Measurements from ENCODE around the gene CASK. TPM values are rescaled to one million over a fixed set of nuclear protein-coding genes. Genes with fewer than 3 reads are reported as not detected.

Gene CASK
- total RNA-seq, 2 donors from 2014 or later: 44.3 to 46.1 TPM

- no peaks in the 10 kb centered on the region for H3K9me3 ChIP-seq
- DNase-seq (ENCODE audit: low spot score) (no peak), ATAC-seq (ENCODE audit: insufficient number of reproducible peaks, low FRiP score, low read depth) (no peak)
- H3K27me3 ChIP-seq (replicated peaks; ENCODE audit: insufficient read depth): no peaks in the 10 kb centered on the region
- no peaks in the 10 kb centered on the region for H3K4me1 ChIP-seq (ENCODE audit: control insufficient read depth in 1 of 2, low read depth in 2 of 2)
- H3K4me3 ChIP-seq: no peak overlapping the region
- no peak for TF ChIP-seq CTCF (IDR thresholded peaks at IDR 0.05)
- H3K27ac ChIP-seq: peak overlapping the region in 1 of 2 donors; percentile 17
- H3K36me3 ChIP-seq: no peaks in the 10 kb centered on the region
These were observed 381.2 kb downstream of the CASK start for GRCh38 chrX:41542135-41542534.

- Histone ChIP-seq H3K27me3 (replicated peaks; ENCODE audit: insufficient read depth) (no peaks in the 10 kb centered on the region), H3K4me3 (no peak overlapping the region), H3K27ac (peak overlapping the region in 1 of 2 donors; percentile 41), H3K36me3 (no peaks in the 10 kb centered on the region), H3K4me1 (ENCODE audit: control insufficient read depth in 1 of 2, low read depth in 2 of 2) (no peaks in the 10 kb centered on the region), H3K9me3 (no peaks in the 10 kb centered on the region)
- DNase-seq (ENCODE audit: low spot score): no peak
- no peak for TF ChIP-seq CTCF (IDR thresholded peaks at IDR 0.05)
- ATAC-seq (ENCODE audit: insufficient number of reproducible peaks, low FRiP score, low read depth): no peak
These were observed 382.0 kb downstream of the CASK start for GRCh38 chrX:41541386-41541785.

GRCh38 chrX:41538707-41539106 lies 384.6 kb downstream of the CASK start:
- no peaks in the 10 kb centered on the region for H3K27me3 ChIP-seq (replicated peaks; ENCODE audit: insufficient read depth)
- no peaks in the 10 kb centered on the region for H3K9me3 ChIP-seq
- ATAC-seq (ENCODE audit: insufficient number of reproducible peaks, low FRiP score, low read depth) (no peak), DNase-seq (ENCODE audit: low spot score) (no peak)
- H3K36me3 ChIP-seq: no peaks in the 10 kb centered on the region
- no peaks in the 10 kb centered on the region for H3K4me1 ChIP-seq (ENCODE audit: control insufficient read depth in 1 of 2, low read depth in 2 of 2)
- H3K27ac ChIP-seq: no peak overlapping the region
- no peak overlapping the region for H3K4me3 ChIP-seq
- no peak for TF ChIP-seq CTCF (IDR thresholded peaks at IDR 0.05)

GRCh38 chrX:41530085-41530484 lies 393.3 kb downstream of the CASK start:
- no peak for TF ChIP-seq CTCF (IDR thresholded peaks at IDR 0.05)
- H3K4me3 ChIP-seq: no peak overlapping the region
- ATAC-seq (ENCODE audit: insufficient number of reproducible peaks, low FRiP score, low read depth) (no peak), DNase-seq (ENCODE audit: low spot score) (no peak)
- H3K27ac ChIP-seq: no peak overlapping the region
- H3K27me3 ChIP-seq (replicated peaks; ENCODE audit: insufficient read depth): no peaks in the 10 kb centered on the region
- H3K9me3 ChIP-seq: no peaks in the 10 kb centered on the region
- peaks cover 0 to 9% of the 10 kb centered on the region in 2 donors for H3K4me1 ChIP-seq (ENCODE audit: control insufficient read depth in 1 of 2, low read depth in 2 of 2)
- no peaks in the 10 kb centered on the region for H3K36me3 ChIP-seq

- H3K27me3 ChIP-seq (replicated peaks; ENCODE audit: insufficient read depth): no peaks in the 10 kb centered on the region
- DNase-seq (ENCODE audit: low spot score): no peak
- H3K4me1 ChIP-seq (ENCODE audit: control insufficient read depth in 1 of 2, low read depth in 2 of 2): peaks cover 0 to 18% of the 10 kb centered on the region in 2 donors
- no peak for TF ChIP-seq CTCF (IDR thresholded peaks at IDR 0.05)
- H3K27ac ChIP-seq: no peak overlapping the region
- no peaks in the 10 kb centered on the region for H3K36me3 ChIP-seq
- H3K9me3 ChIP-seq: no peaks in the 10 kb centered on the region
- H3K4me3 ChIP-seq: no peak overlapping the region
- no peak for ATAC-seq (ENCODE audit: insufficient number of reproducible peaks, low FRiP score, low read depth)
These were observed 394.1 kb downstream of the CASK start for GRCh38 chrX:41529221-41529620.

Measured in thoracic aorta (tissue), 2 donors.